GM19395 (cell line): ENCODE measurements around the gene ZNRF3.
A peak's percentile ranks its signal among the peaks of the same experiment; 100 is the strongest.
"Not testable (repeated sequence)": the region's sequence is repeated elsewhere in the genome, so short reads cannot be mapped to it uniquely, and the experiment has no call there.

Experiments used
- ATAC-seq: cut with Tn5 transposase; IDR thresholded peaks from one replicate; pipeline ENCODE4 v1.9.1; 2021; ENCODE audit warnings: mild to moderate bottlenecking, moderate library complexity; ENCODE audit not compliant: unreplicated experiment

ZNRF3 gene

DNA sequence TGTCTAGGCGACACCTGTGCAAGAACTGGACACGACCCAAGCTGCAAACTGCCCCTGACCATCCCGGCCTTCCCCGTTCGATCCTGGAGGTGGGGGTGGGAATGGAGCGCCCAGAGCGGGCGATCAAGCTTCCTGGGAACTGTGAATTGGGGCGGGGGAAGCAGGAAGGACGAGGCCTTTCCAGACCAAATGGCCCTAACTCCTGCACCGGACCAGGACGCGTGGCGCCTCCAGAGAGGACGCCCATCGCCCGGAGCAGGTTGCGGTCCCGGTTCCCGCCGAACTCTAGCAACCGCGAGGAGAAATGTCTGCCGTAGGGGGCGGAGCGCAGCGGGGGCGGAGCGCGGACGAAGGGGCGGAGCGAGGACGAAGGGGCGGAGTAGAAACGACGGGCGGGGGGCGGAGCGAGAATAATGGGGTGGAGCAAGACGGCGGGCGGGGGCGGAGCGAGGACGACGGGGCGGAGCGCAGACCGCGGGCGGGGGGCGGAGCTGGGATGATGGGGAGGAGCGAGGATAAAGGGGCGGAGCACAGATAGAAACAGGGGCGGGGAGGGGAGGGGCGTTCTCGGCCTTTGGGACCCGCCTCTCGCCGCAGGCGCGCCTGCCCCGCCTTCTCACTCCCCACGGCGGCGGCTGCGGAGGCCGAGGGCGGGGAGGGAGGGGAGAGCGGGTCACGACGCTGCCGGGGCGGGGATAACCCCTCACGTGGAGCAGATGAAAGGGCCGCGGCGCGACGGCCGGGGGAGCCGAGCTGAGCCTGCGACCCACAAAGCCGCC, at the start of gene ZNRF3:
Gene ZNRF3 (plus strand): TSS at position 695 of the 779 bp plus-strand sequence. CDS start 195 bp downstream, outside the sequence.
- peak; percentile 72 for ATAC-seq

DNA sequence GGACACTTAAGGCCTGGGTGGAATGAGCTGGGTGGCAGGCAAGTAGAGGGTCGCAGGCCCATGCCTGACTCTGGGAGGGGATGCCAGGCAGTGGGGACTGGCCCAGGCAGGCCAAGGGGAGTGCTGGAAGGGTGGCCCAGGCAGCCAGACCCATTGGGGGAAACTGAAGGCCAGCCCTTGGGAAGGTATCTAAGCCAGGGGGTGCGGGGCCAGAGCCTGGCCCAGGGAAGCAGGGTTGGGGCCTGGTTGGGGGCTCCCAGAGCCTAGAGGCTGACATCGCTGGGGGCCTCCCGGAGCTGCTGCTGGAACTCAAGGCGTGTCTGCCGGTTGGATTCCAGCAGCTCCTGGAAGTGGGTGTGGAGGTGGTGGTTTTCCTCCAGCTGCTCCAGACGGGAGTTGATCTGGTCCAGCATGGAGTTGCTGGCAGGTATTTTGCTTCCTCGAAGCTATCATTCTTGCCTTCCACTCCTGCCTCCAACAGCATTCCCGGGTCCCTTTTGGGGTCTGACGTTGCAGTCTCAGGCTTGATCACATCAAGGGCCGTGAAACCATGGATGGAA, 47.7 kb upstream of the ZNRF3 start:
- no peak for ATAC-seq

DNA sequence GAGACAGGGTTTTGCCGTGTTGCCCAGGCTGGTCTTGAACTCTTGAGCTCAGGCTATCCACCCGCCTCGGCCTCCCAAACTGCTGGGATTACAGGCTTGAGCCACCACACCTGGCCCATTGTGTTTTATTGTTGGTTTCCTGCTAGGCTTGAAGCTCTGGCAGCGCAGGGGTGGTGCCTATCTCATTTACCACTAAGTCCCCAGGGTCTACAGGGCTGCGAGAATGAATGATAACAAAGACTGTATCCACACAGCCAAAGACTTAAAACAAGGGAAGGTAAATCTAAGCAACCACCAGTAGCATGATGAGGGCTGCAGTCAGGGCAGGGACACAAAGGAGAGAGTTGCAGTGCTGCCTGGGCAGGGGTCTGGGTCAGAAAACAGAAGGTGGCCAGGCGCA, 45.7 kb upstream of the ZNRF3 start:
- no peak for ATAC-seq

DNA sequence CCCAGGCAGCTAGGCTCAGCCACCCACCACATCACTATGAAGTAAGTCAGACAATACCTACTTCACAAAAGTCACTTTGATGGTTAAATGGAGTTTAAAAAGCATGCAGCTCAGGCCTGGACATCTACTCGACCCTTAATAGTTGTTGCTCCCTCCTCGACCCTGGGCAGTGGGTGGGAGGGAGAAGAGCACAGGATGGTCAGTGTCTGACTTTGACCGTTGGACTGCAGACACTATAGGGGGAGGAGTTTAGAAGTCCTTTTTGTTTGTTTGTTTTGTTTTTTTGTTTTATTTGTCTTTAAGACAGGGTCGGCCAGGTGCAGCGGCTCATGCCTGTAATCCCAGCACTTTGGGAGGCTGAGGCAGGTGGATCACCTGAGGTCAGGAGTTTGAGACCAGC, 44.4 kb upstream of the ZNRF3 start:
- no peak for ATAC-seq

DNA sequence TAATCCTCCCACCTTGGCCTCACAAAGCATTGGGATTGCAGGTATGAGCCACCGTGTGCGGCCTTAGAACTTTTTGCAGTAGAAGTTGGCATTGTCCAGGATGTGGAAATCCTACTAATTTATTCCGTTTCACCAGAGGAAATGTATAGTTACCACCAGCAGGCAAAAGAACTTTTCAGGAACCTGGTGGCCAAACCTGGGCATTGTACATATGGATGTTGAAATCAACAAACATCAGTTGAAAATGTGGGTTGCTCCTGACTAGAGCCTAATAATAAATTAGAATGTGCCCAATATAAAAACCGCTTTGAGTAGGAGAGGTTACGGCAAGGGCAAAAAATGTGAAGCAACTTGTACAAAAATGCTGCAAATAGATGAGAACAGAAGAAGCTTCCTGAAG, 42.3 kb upstream of the ZNRF3 start:
- no peak for ATAC-seq

DNA sequence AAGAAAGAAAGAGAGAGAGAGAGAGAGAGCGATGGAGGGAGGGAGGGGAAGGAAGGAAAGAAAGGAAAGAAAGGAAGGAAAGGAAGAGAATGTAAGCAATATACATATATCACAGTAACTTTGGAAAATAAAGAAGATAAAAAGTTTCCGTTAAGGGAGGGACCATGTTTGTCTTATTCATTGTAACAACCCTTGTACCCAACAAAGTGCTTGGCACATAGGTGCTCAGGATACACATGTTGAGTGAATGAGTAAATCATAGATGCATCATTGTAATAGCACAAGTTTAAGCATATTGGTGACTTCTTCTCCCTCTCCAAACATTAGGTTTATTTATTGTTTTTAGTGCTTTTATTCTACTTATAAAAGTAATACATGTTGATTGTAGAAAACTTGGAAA, 39.7 kb upstream of the ZNRF3 start:
- no peak for ATAC-seq

DNA sequence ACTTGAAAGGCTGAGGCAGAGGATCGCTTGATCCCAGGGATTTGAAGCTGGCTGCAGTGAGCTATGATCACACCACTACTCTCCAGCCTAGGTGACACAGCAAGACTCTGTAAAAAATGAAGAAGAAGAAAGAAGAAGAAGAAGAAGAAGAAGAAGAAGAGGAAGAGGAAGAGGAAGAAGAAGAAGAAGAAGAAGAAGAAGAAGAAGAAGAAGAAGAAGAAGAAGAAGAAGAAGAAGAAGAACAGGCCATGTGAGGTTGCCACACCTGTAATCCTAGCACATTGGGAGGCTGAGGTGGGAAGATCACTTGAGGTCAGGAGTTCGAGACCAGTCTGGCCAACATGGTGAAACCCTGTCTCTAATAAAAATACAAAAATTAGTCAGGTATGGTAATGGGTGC, 39.1 kb upstream of the ZNRF3 start:
- not testable (repeated sequence) for ATAC-seq

DNA sequence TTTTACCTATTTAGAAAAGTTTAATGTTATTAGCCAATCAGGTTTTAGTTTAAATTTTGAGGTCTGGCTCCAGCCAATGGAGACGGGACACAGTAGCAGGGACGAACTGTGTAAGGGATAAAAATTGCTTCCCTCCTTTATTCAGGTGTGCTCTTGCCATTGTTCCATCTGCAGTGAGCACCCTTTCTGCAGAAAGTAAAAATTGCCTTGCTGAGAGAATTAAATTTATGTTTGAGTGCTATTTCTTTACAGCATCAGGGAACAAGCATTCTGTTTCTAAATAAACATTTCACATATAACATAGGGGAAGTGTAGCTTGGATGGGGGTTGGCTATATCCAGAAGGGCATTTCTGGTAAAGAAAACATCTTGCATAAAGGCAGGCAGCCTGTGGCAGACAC, 36.4 kb upstream of the ZNRF3 start:
- no peak for ATAC-seq

DNA sequence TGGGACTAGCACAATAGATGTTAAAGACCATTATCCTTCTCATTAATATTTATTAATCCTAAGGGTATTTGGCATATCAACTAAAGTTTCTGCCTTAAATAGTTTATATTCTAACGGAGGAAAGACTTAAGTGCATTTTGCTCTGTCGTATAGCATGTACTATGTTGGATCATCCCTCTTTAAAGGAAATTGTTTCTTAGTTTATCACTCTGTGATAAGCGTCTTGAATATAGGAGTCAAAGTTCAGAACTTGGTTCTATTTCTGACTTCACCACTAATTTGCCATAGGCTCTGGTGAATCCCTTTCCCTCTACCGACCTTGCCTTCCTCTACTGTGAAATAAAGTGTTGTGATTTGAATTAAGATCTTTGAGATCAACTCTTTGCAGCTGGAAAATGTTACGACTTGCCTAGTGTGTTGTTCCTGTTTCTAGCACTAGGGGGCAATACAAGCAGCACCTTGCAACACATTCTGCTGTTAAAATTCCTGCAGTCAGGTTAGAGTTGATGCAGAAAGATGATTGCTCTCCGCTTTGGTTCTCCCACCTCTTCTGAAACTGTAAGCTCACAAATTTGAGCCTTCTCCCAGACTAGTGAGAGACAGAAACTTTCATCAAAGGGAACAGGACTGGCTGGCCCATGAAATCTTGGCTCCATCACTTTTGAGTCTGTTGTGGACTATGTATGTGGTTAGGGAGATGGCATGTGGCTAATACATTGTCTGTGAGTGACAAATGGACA, 27.8 kb upstream of the ZNRF3 start:
- no peak for ATAC-seq

DNA sequence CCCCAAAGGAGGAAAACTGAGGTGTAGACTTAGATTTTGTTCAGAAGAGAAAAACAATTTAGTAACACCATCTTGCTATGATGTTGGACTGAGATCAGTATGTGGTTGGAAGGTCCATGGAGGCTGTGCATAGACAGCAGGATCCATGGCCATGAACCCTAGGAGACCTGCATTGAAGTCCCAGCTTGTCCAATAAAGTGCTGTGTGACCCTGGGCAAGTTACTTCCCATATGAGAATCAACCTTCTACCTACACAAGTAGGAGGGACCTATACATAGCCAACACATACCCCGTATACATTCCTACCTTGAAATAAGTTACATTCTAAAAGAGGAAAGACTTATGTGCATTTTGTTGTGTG, 27.3 kb upstream of the ZNRF3 start:
- no peak for ATAC-seq

DNA sequence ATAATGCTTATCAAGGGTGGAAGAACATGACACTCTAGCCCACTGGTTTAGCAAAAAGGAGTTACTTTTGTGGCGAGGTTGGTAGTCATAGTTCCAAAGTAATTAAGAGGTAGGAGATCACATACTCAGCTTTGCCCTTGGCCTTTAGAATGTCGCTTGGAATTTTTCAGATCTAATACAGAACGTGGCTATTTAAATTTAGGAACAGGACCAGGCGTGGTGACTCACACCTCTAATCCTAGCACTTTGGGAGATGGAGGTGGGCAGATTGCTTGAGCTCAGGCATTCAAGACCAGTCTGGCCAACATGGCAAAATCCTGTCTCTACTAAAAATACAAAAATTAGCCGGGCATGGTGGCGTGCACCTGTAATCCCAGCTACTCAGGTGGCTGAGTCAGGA, 26.1 kb upstream of the ZNRF3 start:
- ATAC-seq: no peak

DNA sequence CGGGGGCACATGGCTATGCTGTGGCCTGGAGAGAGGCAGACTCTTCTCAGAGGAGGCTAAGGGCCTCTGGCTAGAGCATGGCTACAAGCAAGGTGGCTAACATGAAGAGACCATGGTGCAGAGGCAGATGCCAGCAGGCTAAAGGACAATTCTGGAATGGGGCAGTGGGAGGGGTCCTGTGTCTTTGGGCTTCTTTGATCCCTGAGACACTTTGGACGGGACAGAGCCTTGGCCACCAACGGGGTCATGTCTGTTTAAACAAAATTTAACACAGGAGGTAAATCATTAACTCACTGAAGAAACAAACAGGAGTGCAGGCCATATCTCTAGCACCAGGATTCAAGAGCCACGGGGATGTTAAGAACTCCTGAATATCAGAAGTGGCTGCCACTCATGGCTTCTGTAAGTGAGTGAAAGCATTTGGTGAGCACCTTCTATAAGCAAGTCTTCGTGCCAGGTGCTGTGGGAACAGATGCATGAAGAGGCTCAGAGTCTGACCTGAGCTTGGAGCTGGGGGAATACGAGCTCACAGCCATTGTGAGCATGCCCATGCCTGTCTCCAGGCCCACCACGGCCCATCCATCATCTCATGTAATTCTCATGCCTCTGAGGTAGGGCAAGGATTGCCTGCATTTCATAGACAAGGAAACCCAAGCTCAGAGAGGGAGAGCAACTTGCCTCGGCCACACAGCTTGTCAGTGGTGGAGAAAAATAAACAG, 18.3 kb upstream of the ZNRF3 start:
- no peak for ATAC-seq

DNA sequence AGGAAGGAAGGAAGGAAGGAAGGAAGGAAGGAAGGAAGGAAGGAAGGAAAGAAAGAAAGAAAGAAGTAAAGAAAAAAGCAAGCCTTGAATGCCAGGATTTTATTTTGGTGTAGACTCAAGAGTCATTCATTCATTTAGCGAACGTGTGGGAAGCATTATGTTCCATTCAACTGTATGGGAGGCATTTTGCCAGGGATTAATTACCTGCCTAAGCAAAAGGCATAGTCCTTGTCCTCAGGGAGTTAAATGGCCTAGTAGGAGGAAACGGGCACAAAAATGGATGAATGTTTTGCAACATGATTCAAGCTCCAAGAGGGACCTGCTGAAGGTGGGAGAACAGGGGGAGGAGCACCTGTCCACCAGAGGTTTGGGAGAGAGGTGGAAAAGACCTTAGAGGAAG, 16.2 kb upstream of the ZNRF3 start:
- ATAC-seq: no peak

DNA sequence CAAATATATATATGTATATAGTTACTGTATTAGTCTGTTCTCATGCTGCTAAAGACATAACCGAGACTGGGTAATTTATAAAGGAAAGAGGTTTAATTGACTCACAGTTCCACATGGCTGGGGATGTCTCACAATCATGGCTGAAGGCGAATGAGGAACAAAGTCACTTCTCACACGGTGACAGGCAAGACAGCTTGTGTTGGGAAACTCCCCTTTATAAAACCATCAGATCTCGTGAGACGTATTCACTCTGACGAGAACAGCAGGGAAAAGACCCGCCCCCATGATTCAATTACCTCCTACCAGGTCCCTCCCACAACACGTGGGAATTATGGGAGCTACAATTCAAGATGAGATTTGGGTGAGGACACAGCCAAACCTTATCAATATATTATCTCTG, 15.0 kb upstream of the ZNRF3 start:
- ATAC-seq: not testable (repeated sequence)

DNA sequence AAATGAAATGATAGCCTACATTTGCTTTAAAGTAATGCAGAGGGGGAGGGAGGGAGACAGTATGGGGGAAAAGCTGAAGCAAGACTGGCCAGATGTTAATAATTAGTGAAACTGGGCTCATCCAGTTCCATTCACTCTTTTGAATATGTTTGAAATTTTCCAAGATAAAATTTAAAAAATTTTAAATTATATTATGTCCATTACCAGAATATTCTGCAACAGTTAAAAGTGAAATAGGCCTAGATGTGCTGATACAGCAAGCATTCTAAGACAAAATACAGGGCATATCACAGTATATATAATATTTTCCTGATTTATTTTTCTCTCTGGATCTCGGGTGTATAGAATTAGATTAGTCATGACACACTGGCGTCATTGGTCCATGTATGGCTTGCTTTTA, 13.6 kb upstream of the ZNRF3 start:
- no peak for ATAC-seq

DNA sequence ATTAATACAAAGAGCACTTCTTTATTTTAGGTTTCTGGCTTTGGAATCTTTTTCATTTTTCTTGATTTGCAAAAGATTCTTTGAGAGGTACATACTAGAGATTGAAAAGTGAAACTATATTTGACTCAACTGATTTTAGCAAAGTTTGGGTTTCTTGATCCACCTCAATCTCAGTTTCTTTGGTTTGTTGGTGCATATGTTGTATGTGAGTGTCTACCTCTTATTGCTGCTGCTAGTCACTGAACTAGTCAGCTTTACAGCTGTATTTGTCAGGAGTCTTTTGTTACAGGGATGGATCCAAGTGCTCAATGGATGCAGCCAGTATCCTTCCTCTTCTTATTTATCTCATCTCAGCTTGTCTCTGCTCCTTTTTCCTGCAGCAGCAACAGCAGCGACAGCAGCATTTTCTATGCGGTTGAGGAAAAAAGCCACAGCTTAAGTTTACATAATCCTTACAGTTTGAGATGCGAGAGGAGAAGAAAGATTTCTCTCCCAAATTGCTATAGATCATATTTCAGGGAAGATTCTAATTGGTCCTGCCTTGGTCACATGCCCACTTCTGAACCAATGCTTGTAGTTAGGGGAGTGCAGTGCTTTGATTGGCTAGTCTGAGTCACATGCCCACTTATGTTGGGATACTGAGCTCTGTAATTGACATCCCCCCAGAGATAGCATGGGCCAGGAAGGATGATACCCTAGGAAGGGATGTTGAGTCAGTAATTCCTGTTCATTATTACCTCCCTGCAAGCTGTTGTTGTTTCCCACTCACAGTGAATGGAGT, 10.0 kb upstream of the ZNRF3 start:
- ATAC-seq: no peak

DNA sequence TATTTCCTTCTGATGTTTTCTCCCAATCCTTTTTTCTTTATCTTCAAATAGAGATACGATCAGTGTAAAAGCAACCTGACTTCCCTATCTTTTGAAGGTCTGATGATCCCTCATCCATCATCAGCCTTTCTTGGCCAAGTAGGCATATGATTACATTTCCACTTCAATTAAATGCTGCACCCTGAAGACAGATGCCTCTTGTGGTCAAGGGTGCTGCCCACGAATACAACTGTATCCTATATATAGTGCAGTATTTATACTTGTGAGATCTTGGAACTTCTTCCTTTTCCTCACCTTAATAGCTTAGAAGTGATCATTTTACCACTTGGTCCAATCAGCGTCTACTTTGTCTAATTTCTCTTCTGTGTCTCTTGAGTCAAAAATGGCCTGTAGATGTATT, 9.3 kb upstream of the ZNRF3 start:
- no peak for ATAC-seq

DNA sequence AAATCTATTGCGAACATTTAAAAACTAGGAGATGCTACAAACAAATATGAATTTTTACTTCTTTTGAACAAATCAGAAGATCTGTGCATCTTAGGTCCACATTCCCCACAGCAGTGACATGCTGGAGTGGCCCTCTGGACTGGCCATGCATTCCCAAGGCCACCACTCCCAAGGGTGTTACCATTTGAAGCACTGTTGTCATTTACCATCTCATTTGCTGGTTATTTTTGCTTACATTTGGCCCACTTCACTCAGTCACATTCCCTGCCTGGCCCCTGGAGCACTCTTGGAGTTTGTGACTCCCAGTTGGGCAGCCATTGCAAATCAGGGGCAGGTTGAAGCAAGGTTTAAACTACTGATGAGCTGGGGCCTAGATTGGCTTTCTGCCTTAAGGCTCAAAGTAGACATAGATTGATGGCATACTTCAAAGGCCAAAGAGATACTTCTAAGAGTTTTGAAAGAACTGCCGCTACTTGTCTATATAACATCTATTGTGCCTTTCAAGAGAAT, 8.5 kb upstream of the ZNRF3 start:
- no peak for ATAC-seq

DNA sequence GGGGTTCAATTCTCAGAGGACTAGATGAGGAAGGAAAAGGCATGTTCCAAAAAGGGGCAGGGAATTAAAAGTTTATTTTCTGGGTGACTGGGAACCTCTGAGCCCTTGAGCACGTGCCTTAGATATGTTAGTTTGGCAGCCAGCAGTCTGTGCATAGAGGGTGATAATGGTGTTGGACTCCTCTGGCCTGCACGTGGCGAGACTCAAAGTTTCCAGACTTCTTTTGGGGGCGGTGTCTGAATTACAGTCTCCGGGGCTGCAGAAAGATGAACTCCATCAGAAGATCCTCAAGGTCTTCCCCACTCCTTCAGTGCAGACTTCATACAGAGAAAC, 861 bp upstream of the ZNRF3 start:
- no peak for ATAC-seq

DNA sequence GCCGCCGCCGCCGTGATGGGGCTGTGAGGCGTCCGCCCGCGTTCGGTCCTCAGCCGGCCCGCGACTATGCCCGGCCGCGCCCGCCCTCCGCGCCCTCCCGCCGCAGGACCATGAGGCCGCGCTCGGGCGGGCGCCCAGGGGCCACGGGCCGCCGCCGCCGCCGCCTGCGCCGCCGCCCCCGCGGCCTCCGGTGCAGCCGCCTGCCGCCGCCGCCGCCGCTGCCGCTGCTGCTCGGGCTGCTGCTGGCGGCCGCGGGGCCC, 215 bp downstream of the ZNRF3 start:
- ATAC-seq: peak; percentile 46
